ENCODE results near the gene USP50. TPM values are rescaled to one million over a fixed set of nuclear protein-coding genes. Genes with fewer than 3 reads are reported as not detected.

Gene USP50
- polyA plus RNA-seq, 1 of the 3 experiments (the other 2 are of a cell fraction): not detected

GRCh38 chr15:50544368-50544767, 2.1 kb downstream of the USP50 start (continued):
- no peak for TF ChIP-seq REST (IDR thresholded peaks at IDR 0.05; ENCODE audit: low read depth, low read length)
- TF ChIP-seq TAF1 (IDR thresholded peaks at IDR 0.05; ENCODE audit: borderline replicate concordance, low read depth, low read length): no peak
- TF ChIP-seq CTCF (IDR thresholded peaks at IDR 0.05): no peak
- no peak for TF ChIP-seq EZH2phosphoT487 (IDR thresholded peaks at IDR 0.05; ENCODE audit: borderline replicate concordance, low read depth)
- TF ChIP-seq EP300 (IDR thresholded peaks at IDR 0.05; ENCODE audit: borderline replicate concordance in 1 of 2, low read depth in 1 of 2, low read length in 1 of 2): no peak
- no peak for TF ChIP-seq IRF3 (IDR thresholded peaks at IDR 0.05; ENCODE audit: low read depth, low read length)
- TF ChIP-seq GATA2 (CRISPR knock-in tag; IDR thresholded peaks at IDR 0.05): no peak
- no peak for TF ChIP-seq SMC3 (IDR thresholded peaks at IDR 0.05; ENCODE audit: low read depth, low read length)

- no peaks in the 10 kb centered on the region for H3K9me2 ChIP-seq
- no peak overlapping the region for H3K27ac ChIP-seq (ENCODE audit: low read depth in 2 of 2, low read length in 1 of 2)
- WGBS (ENCODE audit: low lambda C conversion rate): 72% methylated on average over 3 of the region's 3 CpGs
- ChIA-PET POLR2A (no interaction called here), CTCF (no interaction called here)
- H3K9ac ChIP-seq: no peak overlapping the region
- no peaks in the 10 kb centered on the region for H3K27me3 ChIP-seq (ENCODE audit: insufficient read depth)
- H3F3A ChIP-seq (replicated peaks; ENCODE audit: insufficient read depth): no peaks in the 10 kb centered on the region
- H3K4me2 ChIP-seq: no peak overlapping the region
- H3K79me2 ChIP-seq (ENCODE audit: insufficient read depth): no peaks in the 10 kb centered on the region
- H4K20me1 ChIP-seq (ENCODE audit: insufficient read depth): no peaks in the 10 kb centered on the region
- no peak overlapping the region for H2AFZ ChIP-seq (ENCODE audit: low read depth)
- no peaks in the 10 kb centered on the region for H3K9me3 ChIP-seq
- no peak overlapping the region for H3K4me3 ChIP-seq (ENCODE audit: low read depth in 2 of 2, low read length in 1 of 2)
- H3K4me1 ChIP-seq (ENCODE audit: control insufficient read depth in 1 of 2, insufficient read depth in 2 of 2, low read depth in 1 of 2, low read length in 1 of 2): peaks cover 0 to 3% of the 10 kb centered on the region in 2 experiments; a peak in 1 of 4 replicates
- no peak for DNase-seq
- no peaks in the 10 kb centered on the region for H3K36me3 ChIP-seq (replicated peaks in 1 of 2; ENCODE audit: control insufficient read depth in 1 of 2, insufficient read depth in 2 of 2, low read length in 1 of 2)
- TF ChIP-seq POLR2AphosphoS5 (IDR thresholded peaks at IDR 0.05; ENCODE audit: low read depth, low read length) (no peak), CHD2 (IDR thresholded peaks at IDR 0.05; ENCODE audit: low read length, partially characterized antibody) (no peak), CTCF (IDR thresholded peaks at IDR 0.05) (no peak), REST (IDR thresholded peaks at IDR 0.05; ENCODE audit: low read depth, low read length) (no peak), TEAD4 (IDR thresholded peaks at IDR 0.05; ENCODE audit: borderline replicate concordance, insufficient read depth) (no peak), TCF12 (IDR thresholded peaks at IDR 0.05) (no peak), SIN3A (IDR thresholded peaks at IDR 0.05; ENCODE audit: borderline replicate concordance, low read depth, low read length) (no peak), RXRA (IDR thresholded peaks at IDR 0.05; ENCODE audit: borderline replicate concordance, low read depth) (no peak), USF1 (IDR thresholded peaks at IDR 0.05; ENCODE audit: borderline replicate concordance, low read depth) (no peak), YY1 (IDR thresholded peaks at IDR 0.05; ENCODE audit: low read depth) (no peak), FOXM1 (IDR thresholded peaks at IDR 0.05; ENCODE audit: low read depth) (no peak)
Measured at GRCh38 chr15:50543556-50543955, 2.9 kb downstream of the USP50 start.
